ENCODE results near the gene TMPRSS9.

Gene TMPRSS9

GRCh38 chr19:2338055-2338615 is 21.9 kb upstream of the TMPRSS9 start:
- Histone ChIP-seq H3K4me1 (ENCODE audit: control insufficient read depth, low read depth, low read length) (no peaks in the 10 kb centered on the region), H3K27ac (ENCODE audit: low read length) (no peak overlapping the region), H3K27me3 (ENCODE audit: control insufficient read depth, insufficient read depth, low read length) (no peaks in the 10 kb centered on the region), H3K36me3 (ENCODE audit: control insufficient read depth, low read depth, low read length) (no peaks in the 10 kb centered on the region), H3K9ac (ENCODE audit: low read length) (no peak overlapping the region), H3K9me3 (ENCODE audit: control insufficient read depth, low read depth, low read length) (no peaks in the 10 kb centered on the region), H3K4me3 (ENCODE audit: low read length) (no peak overlapping the region)

- Histone ChIP-seq H3K4me3 (ENCODE audit: low read length) (no peak overlapping the region), H3K27me3 (ENCODE audit: control insufficient read depth, insufficient read depth, low read length) (no peaks in the 10 kb centered on the region), H3K4me1 (ENCODE audit: control insufficient read depth, low read depth, low read length) (no peaks in the 10 kb centered on the region), H3K27ac (ENCODE audit: low read length) (no peak overlapping the region), H3K36me3 (ENCODE audit: control insufficient read depth, low read depth, low read length) (no peaks in the 10 kb centered on the region), H3K9ac (ENCODE audit: low read length) (no peak overlapping the region), H3K9me3 (ENCODE audit: control insufficient read depth, low read depth, low read length) (no peaks in the 10 kb centered on the region)
Measured at GRCh38 chr19:2338751-2339643, 21.1 kb upstream of the TMPRSS9 start.

GRCh38 chr19:2339644-2340310 is 20.3 kb upstream of the TMPRSS9 start:
- H3K4me1 ChIP-seq (ENCODE audit: control insufficient read depth, low read depth, low read length), result no peaks in the 10 kb centered on the region
- no peak overlapping the region for H3K9ac ChIP-seq (ENCODE audit: low read length)
- no peaks in the 10 kb centered on the region for H3K9me3 ChIP-seq (ENCODE audit: control insufficient read depth, low read depth, low read length)
- no peak overlapping the region for H3K27ac ChIP-seq (ENCODE audit: low read length)
- no peak overlapping the region for H3K4me3 ChIP-seq (ENCODE audit: low read length)
- H3K27me3 ChIP-seq (ENCODE audit: control insufficient read depth, insufficient read depth, low read length), result no peaks in the 10 kb centered on the region
- no peaks in the 10 kb centered on the region for H3K36me3 ChIP-seq (ENCODE audit: control insufficient read depth, low read depth, low read length)

- Histone ChIP-seq H3K27ac (ENCODE audit: low read length) (no peak overlapping the region), H3K36me3 (ENCODE audit: control insufficient read depth, low read depth, low read length) (no peaks in the 10 kb centered on the region), H3K9me3 (ENCODE audit: control insufficient read depth, low read depth, low read length) (no peaks in the 10 kb centered on the region)
Measured at GRCh38 chr19:2340496-2341243, 19.4 kb upstream of the TMPRSS9 start.

GRCh38 chr19:2341244-2341751 is 18.8 kb upstream of the TMPRSS9 start:
- Histone ChIP-seq H3K36me3 (ENCODE audit: control insufficient read depth, low read depth, low read length) (no peaks in the 10 kb centered on the region), H3K27ac (ENCODE audit: low read length) (no peak overlapping the region)

More at GRCh38 chr19:2340496-2341243, 19.4 kb upstream of the TMPRSS9 start:
- no peaks in the 10 kb centered on the region for H3K27me3 ChIP-seq (ENCODE audit: control insufficient read depth, insufficient read depth, low read length)
- H3K4me3 ChIP-seq (ENCODE audit: low read length), result no peak overlapping the region
- no peaks in the 10 kb centered on the region for H3K4me1 ChIP-seq (ENCODE audit: control insufficient read depth, low read depth, low read length)
- H3K9ac ChIP-seq (ENCODE audit: low read length), result no peak overlapping the region

GRCh38 chr19:2341982-2342381 is 18.1 kb upstream of the TMPRSS9 start:
- H3K36me3 ChIP-seq (ENCODE audit: control insufficient read depth, low read depth, low read length), result no peaks in the 10 kb centered on the region
- no peak overlapping the region for H3K27ac ChIP-seq (ENCODE audit: low read length)
- no peaks in the 10 kb centered on the region for H3K4me1 ChIP-seq (ENCODE audit: control insufficient read depth, low read depth, low read length)
- no peak overlapping the region for H3K9ac ChIP-seq (ENCODE audit: low read length)
- H3K27me3 ChIP-seq (ENCODE audit: control insufficient read depth, insufficient read depth, low read length), result no peaks in the 10 kb centered on the region
- no peak overlapping the region for H3K4me3 ChIP-seq (ENCODE audit: low read length)
- no peaks in the 10 kb centered on the region for H3K9me3 ChIP-seq (ENCODE audit: control insufficient read depth, low read depth, low read length)

More at GRCh38 chr19:2341244-2341751, 18.8 kb upstream of the TMPRSS9 start:
- Histone ChIP-seq H3K4me3 (ENCODE audit: low read length) (no peak overlapping the region), H3K27me3 (ENCODE audit: control insufficient read depth, insufficient read depth, low read length) (no peaks in the 10 kb centered on the region), H3K9me3 (ENCODE audit: control insufficient read depth, low read depth, low read length) (no peaks in the 10 kb centered on the region), H3K4me1 (ENCODE audit: control insufficient read depth, low read depth, low read length) (no peaks in the 10 kb centered on the region), H3K9ac (ENCODE audit: low read length) (no peak overlapping the region)

GRCh38 chr19:2342656-2343288 is 17.3 kb upstream of the TMPRSS9 start:
- Histone ChIP-seq H3K27me3 (ENCODE audit: control insufficient read depth, insufficient read depth, low read length) (no peaks in the 10 kb centered on the region), H3K36me3 (ENCODE audit: control insufficient read depth, low read depth, low read length) (no peaks in the 10 kb centered on the region), H3K4me3 (ENCODE audit: low read length) (no peak overlapping the region), H3K4me1 (ENCODE audit: control insufficient read depth, low read depth, low read length) (no peaks in the 10 kb centered on the region), H3K27ac (ENCODE audit: low read length) (no peak overlapping the region), H3K9me3 (ENCODE audit: control insufficient read depth, low read depth, low read length) (no peaks in the 10 kb centered on the region), H3K9ac (ENCODE audit: low read length) (no peak overlapping the region)

GRCh38 chr19:2343289-2343982 is 16.6 kb upstream of the TMPRSS9 start:
- Histone ChIP-seq H3K27me3 (ENCODE audit: control insufficient read depth, insufficient read depth, low read length) (no peaks in the 10 kb centered on the region), H3K27ac (ENCODE audit: low read length) (no peak overlapping the region), H3K4me3 (ENCODE audit: low read length) (no peak overlapping the region), H3K4me1 (ENCODE audit: control insufficient read depth, low read depth, low read length) (no peaks in the 10 kb centered on the region), H3K9me3 (ENCODE audit: control insufficient read depth, low read depth, low read length) (no peaks in the 10 kb centered on the region), H3K9ac (ENCODE audit: low read length) (no peak overlapping the region), H3K36me3 (ENCODE audit: control insufficient read depth, low read depth, low read length) (no peaks in the 10 kb centered on the region)

- Histone ChIP-seq H3K36me3 (ENCODE audit: control insufficient read depth, low read depth, low read length) (no peaks in the 10 kb centered on the region), H3K27me3 (ENCODE audit: control insufficient read depth, insufficient read depth, low read length) (no peaks in the 10 kb centered on the region), H3K4me3 (ENCODE audit: low read length) (no peak overlapping the region), H3K4me1 (ENCODE audit: control insufficient read depth, low read depth, low read length) (no peaks in the 10 kb centered on the region), H3K27ac (ENCODE audit: low read length) (no peak overlapping the region), H3K9ac (ENCODE audit: low read length) (no peak overlapping the region), H3K9me3 (ENCODE audit: control insufficient read depth, low read depth, low read length) (no peaks in the 10 kb centered on the region)
Measured at GRCh38 chr19:2344381-2344870, 15.6 kb upstream of the TMPRSS9 start.

- H3K9me3 ChIP-seq (ENCODE audit: control insufficient read depth, low read depth, low read length), result no peaks in the 10 kb centered on the region
- H3K27me3 ChIP-seq (ENCODE audit: control insufficient read depth, insufficient read depth, low read length), result no peaks in the 10 kb centered on the region
- no peak overlapping the region for H3K27ac ChIP-seq (ENCODE audit: low read length)
- H3K4me3 ChIP-seq (ENCODE audit: low read length), result no peak overlapping the region
- H3K4me1 ChIP-seq (ENCODE audit: control insufficient read depth, low read depth, low read length), result no peaks in the 10 kb centered on the region
- no peaks in the 10 kb centered on the region for H3K36me3 ChIP-seq (ENCODE audit: control insufficient read depth, low read depth, low read length)
- H3K9ac ChIP-seq (ENCODE audit: low read length), result no peak overlapping the region
Measured at GRCh38 chr19:2345076-2345475, 15.0 kb upstream of the TMPRSS9 start.

Data from iPS-18a (cell line).